Activated CD4-positive, alpha-beta T cell treated with anti-CD3 and anti-CD28 coated beads for 36 hours (primary cell): ENCODE data around the gene MRFAP1L1. TPM values are rescaled to one million over a fixed set of nuclear protein-coding genes. Genes with fewer than 3 reads are reported as not detected.

Source experiments
- ATAC-seq: fragments of 200-7000 bp; cut with Tn5 transposase; one replicate; pipeline ENCODE4 v1.10.0; 2021; ENCODE audit warnings: mild to moderate bottlenecking, moderate library complexity
- CTCF ChIA-PET: fragments of 350-600 bp; sonication (Branson Sonifier 250); formaldehyde crosslinking; loops from one replicate; lab custom pipeline; 2021; ENCODE audit warnings: antibody characterized with exemption; lab: Charles Lee
- POLR2A ChIA-PET: fragments of 350-600 bp; sonication (Branson Sonifier 250); formaldehyde crosslinking; loops from one replicate; lab custom pipeline; 2021; ENCODE audit warnings: antibody characterized with exemption, inconsistent platforms; lab: Charles Lee
- DNase-seq: peaks from one replicate; pipeline ENCODE4 v3.0.0-alpha.2; 2020
- H3K27ac Mint-ChIP-seq: one replicate; pipeline ENCODE4 v1.8.0; 2021; ENCODE audit warnings: mixed read lengths
- H3K27me3 Mint-ChIP-seq: one replicate; pipeline ENCODE4 v1.8.0; 2021; ENCODE audit warnings: mixed read lengths
- H3K36me3 Mint-ChIP-seq: one replicate; pipeline ENCODE4 v1.8.0; 2021; ENCODE audit warnings: low read depth, mixed read lengths
- H3K4me1 Mint-ChIP-seq: one replicate; pipeline ENCODE4 v1.8.0; 2021; ENCODE audit warnings: mixed read lengths
- H3K4me3 Mint-ChIP-seq: one replicate; pipeline ENCODE4 v1.8.0; 2021; ENCODE audit warnings: mild to moderate bottlenecking, moderate library complexity, mixed read lengths
- H3K9me3 Mint-ChIP-seq: one replicate; pipeline ENCODE4 v1.8.0; 2021; ENCODE audit warnings: low read depth, mixed read lengths
- intact Hi-C, 2 experiments: fragments of 100-400 bp; cut with DNase I in 1 of 2; cut with micrococcal nuclease in 1 of 2; formaldehyde crosslinking; loops; one replicate each; pipeline versions ENCODE4 v1.14.2 to v1.15.1; 2022 to 2024; cut with DNase I, micrococcal nuclease
- total RNA-seq, 2 experiments: library from RNA; stranded (reverse); gene quantifications; one replicate each; pipeline ENCODE4 v1.2.3, GENCODE V29; 2021

The MRFAP1L1 gene
- total RNA-seq, 2 experiments from 2014 or later, result 36.4 to 45.0 TPM

DNA sequence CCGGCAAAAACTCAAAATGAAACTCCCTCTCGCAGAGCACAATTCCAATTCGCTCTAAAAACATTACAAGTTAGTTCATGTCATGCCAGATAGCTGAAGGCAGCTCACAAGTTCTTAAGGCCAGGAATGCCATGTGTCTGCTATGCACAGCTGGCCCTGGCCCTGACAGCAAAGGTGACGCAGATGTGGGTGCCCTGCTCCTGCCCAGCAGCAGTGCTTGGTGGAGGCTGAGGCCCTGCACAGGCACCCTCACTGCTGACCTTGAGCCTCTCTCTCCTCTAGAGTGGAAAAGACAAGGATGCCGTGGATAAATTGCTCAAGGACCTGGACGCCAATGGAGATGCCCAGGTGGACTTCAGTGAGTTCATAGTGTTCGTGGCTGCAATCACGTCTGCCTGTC is 13.1 kb downstream of the MRFAP1L1 start:
- peak overlapping the region; percentile 99 for H3K27ac Mint-ChIP-seq
- H3K36me3 Mint-ChIP-seq, result peaks cover 20% of the 10 kb centered on the region
- ChIA-PET POLR2A (interaction anchor here (0.6 to 2.3 kb wide), 4 partner anchors 12 to 56 kb away, joined by 3 to 27 read pairs (median 6); partner anchors contain the start of gene MRFAP1), CTCF (interaction anchor here (1.0 to 3.0 kb wide), 2 partner anchors 12 to 22 kb away, joined by 3 to 18 read pairs; a partner anchor contains a TSS)
- H3K4me1 Mint-ChIP-seq, result peaks cover 73% of the 10 kb centered on the region
- no peak for DNase-seq
- ATAC-seq, result peak; percentile 71
- H3K9me3 Mint-ChIP-seq, result no peaks in the 10 kb centered on the region
- peak overlapping the region; percentile 43 for H3K4me3 Mint-ChIP-seq
- no peaks in the 10 kb centered on the region for H3K27me3 Mint-ChIP-seq
- intact Hi-C loops, result loop anchor here (1.0 to 2.0 kb wide), 2 partner anchors 13 to 22 kb away; partner anchors contain the start of gene MRFAP1L1 (in 1 of the 2)

GRCh38 chr4:6695660-6696610 is 13.7 kb downstream of the MRFAP1L1 start:
- Mint-ChIP-seq H3K4me3 (peak overlapping the region; percentile 43), H3K9me3 (no peaks in the 10 kb centered on the region), H3K4me1 (peaks cover 78% of the 10 kb centered on the region), H3K27ac (peak overlapping the region; percentile 99), H3K36me3 (peaks cover 18% of the 10 kb centered on the region), H3K27me3 (no peaks in the 10 kb centered on the region)
- CTCF ChIA-PET, result interaction anchor here (1.0 to 3.0 kb wide), 2 partner anchors 12 to 21 kb away, joined by 3 to 18 read pairs; a partner anchor contains a TSS
- peak; percentile 62 for DNase-seq
- POLR2A ChIA-PET, result interaction anchor here (0.6 to 2.3 kb wide), 4 partner anchors 13 to 55 kb away, joined by 3 to 27 read pairs (median 6); partner anchors contain the start of gene MRFAP1
- peak; percentile 74 for ATAC-seq
- intact Hi-C loops, result loop anchor here (1.0 to 2.0 kb wide), 2 partner anchors 13 to 21 kb away; partner anchors contain the start of gene MRFAP1L1 (in 1 of the 2)

DNA sequence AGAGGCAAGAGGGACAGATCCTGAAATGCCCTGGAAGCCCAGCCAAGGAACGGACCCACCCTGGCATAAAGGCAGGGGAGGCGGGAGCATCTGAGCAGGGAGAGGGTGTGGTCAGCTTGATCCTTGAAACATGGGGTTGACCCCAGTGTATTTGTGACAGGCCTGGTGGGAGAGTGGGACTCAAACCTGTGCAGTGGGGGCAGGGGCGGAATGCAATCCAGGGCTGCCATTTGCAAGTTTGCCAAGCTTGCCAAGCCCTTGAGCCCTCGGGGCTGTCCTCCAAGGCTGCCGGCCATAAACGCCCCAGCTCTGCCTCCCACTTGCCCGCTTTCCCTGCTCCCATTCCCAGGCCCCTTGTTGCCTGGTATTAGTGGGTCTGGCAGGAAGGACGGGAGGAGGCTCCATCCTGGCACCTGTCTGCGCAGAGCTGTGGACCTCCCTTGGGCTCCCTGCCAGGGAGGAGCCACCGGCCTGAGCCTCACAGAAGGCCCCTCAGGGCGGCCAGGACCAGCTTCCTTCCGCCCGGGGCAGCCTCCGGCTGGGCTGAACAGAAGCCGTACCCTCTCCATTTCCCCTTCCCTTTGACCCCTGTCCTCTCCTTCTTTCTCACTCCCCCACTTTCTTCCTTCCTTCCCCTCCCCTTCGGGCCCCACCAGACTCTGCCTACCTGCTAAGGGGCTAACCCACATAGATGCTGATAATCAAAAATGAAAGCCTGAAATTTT is 15.3 kb downstream of the MRFAP1L1 start:
- Mint-ChIP-seq H3K9me3 (no peaks in the 10 kb centered on the region), H3K27ac (peak overlapping the region; percentile 80), H3K27me3 (no peaks in the 10 kb centered on the region), H3K4me1 (peaks cover 84% of the 10 kb centered on the region), H3K36me3 (peaks cover 4% of the 10 kb centered on the region), H3K4me3 (peak overlapping the region; percentile 36)
- no peak for ATAC-seq
- CTCF ChIA-PET, result interaction anchor here (1.0 to 3.0 kb wide), 2 partner anchors 11 to 19 kb away, joined by 4 to 18 read pairs; a partner anchor contains a TSS
- POLR2A ChIA-PET, result interaction anchor here (0.8 kb wide), 1 partner anchor 21 kb away, joined by 5 read pairs; a partner anchor contains a TSS
- DNase-seq, result no peak
- intact Hi-C loops, result no loop called here

GRCh38 chr4:6693231-6694176 is 16.2 kb downstream of the MRFAP1L1 start, which contains the start of gene S100P:
Gene S100P (plus strand): TSS chr4:6693878. CDS start chr4:6693933, 55 bp downstream.
- peak within 1 kb of the TSS; percentile 80 for H3K27ac Mint-ChIP-seq
- no peak for ATAC-seq
- POLR2A ChIA-PET, result interaction anchor here (0.8 to 1.8 kb wide), 2 partner anchors 15 to 20 kb away, joined by 4 to 5 read pairs; a partner anchor contains a TSS

GRCh38 chr4:6692806-6693205 is 16.9 kb downstream of the MRFAP1L1 start:
- no peaks in the 10 kb centered on the region for H3K9me3 Mint-ChIP-seq
- H3K27me3 Mint-ChIP-seq, result no peaks in the 10 kb centered on the region
- DNase-seq (no peak), ATAC-seq (no peak)
- no peak overlapping the region for H3K4me3 Mint-ChIP-seq
- H3K36me3 Mint-ChIP-seq, result no peaks in the 10 kb centered on the region
- intact Hi-C loops, result no loop called here
- H3K4me1 Mint-ChIP-seq, result peaks cover 86% of the 10 kb centered on the region
- POLR2A ChIA-PET, result interaction anchor here (1.8 to 4.4 kb wide), 2 partner anchors 16 to 18 kb away, joined by 4 to 25 read pairs; a partner anchor contains a TSS
- H3K27ac Mint-ChIP-seq, result peak overlapping the region; percentile 44
- CTCF ChIA-PET, result interaction anchor here (0.6 to 3.7 kb wide), 5 partner anchors 9 to 221 kb away, joined by 3 to 12 read pairs (median 4); partner anchors contain the start of gene MRFAP1L1

More at GRCh38 chr4:6693231-6694176, 16.2 kb downstream of the MRFAP1L1 start, which contains the start of gene S100P:
- CTCF ChIA-PET, result interaction anchor here (0.9 to 3.7 kb wide), 5 partner anchors 8 to 220 kb away, joined by 4 to 12 read pairs (median 4); partner anchors contain the start of gene MRFAP1L1
- intact Hi-C loops, result no loop called here
- no peak for DNase-seq
- Mint-ChIP-seq H3K36me3 (peaks cover 2% of the 10 kb centered on the region), H3K9me3 (no peaks in the 10 kb centered on the region), H3K4me1 (peaks cover 85% of the 10 kb centered on the region), H3K27me3 (no peaks in the 10 kb centered on the region), H3K4me3 (peak within 1 kb of the TSS; percentile 36)

GRCh38 chr4:6692379-6692778 is 17.3 kb downstream of the MRFAP1L1 start:
- no peaks in the 10 kb centered on the region for H3K9me3 Mint-ChIP-seq
- CTCF ChIA-PET, result interaction anchor here (0.6 to 3.7 kb wide), 5 partner anchors 8 to 17 kb away, joined by 3 to 12 read pairs (median 4); partner anchors contain the start of gene MRFAP1L1
- intact Hi-C loops, result no loop called here
- no peaks in the 10 kb centered on the region for H3K27me3 Mint-ChIP-seq
- H3K27ac Mint-ChIP-seq, result peak overlapping the region; percentile 44
- DNase-seq (no peak), ATAC-seq (no peak)
- peaks cover 88% of the 10 kb centered on the region for H3K4me1 Mint-ChIP-seq
- H3K4me3 Mint-ChIP-seq, result no peak overlapping the region
- no peaks in the 10 kb centered on the region for H3K36me3 Mint-ChIP-seq
- POLR2A ChIA-PET, result interaction anchor here (1.8 to 4.4 kb wide), 2 partner anchors 17 to 18 kb away, joined by 4 to 25 read pairs; a partner anchor contains a TSS

DNA sequence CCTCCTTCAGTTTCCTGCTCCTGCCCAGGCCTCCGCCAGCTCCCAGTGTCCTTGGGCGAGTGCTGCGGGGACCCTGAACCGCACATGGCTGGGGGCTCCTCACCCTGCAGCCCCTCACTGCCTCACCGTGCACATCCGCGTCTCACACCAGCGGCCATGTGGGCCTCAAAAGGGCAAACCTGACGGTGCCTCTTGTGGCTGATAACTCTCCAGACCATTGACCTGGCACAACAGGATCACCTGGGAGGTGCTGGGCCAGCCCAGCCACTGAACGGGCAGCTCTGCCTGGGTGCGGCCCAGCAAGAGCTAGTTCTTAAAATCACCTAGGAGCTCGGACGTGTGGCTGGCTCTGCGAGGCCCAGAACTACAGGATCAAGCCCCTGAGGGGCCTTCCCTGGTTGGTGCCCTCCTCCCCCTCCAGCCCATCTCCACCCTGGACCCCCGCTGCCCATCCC is 20.1 kb downstream of the MRFAP1L1 start:
- no peak for ATAC-seq

DNA sequence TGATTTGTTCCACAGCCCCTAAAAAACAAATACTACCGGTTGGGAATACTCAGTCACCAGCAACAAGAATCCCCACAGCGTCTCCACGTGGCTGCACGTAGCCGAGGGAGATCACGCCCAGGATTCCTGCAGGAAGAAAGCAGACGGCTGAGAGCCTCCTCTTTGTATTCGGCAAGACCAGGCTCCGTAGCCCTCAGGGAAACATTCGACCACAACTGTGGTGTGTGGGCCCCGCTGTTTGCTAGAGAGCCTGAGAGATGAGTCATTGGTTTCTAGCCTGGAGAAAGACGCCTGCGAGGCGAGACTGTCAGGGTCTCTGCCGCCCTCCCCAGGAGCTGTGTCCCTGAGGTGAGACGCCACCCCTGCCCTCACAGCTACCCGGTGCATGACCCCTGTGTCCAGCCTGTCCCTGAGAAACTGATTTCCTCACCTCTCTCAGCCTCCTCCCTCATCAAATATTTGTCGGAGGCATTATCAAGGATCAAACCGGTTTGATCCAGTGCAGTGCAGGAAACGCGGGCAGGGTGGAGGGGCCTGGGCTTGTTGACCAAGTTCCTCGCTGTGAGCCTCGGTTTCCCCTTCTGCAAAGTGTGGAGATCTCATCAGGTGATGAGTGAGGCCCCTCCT is 20.7 kb downstream of the MRFAP1L1 start:
- ATAC-seq (peak; percentile 88), DNase-seq (peak; percentile 90)
- Mint-ChIP-seq H3K36me3 (peaks cover 1% of the 10 kb centered on the region), H3K27ac (peak overlapping the region; percentile 91), H3K9me3 (no peaks in the 10 kb centered on the region), H3K27me3 (no peaks in the 10 kb centered on the region), H3K4me3 (peak overlapping the region; percentile 39), H3K4me1 (peaks cover 57% of the 10 kb centered on the region)
- intact Hi-C loops, result loop anchor here (1.0 to 2.0 kb wide), 3 partner anchors 15 to 20 kb away; partner anchors contain the start of gene MRFAP1L1 (in 1 of the 2)
- POLR2A ChIA-PET, result interaction anchor here (0.6 to 4.4 kb wide), 2 partner anchors 15 to 244 kb away, joined by 3 to 25 read pairs; a partner anchor contains a TSS
- CTCF ChIA-PET, result interaction anchor here (0.6 to 2.7 kb wide), 5 partner anchors 10 to 20 kb away, joined by 3 to 26 read pairs (median 3); a partner anchor contains a TSS

More for the DNA sequence above, 20.1 kb downstream of the MRFAP1L1 start:
- intact Hi-C loops, result loop anchor here (1.0 to 2.0 kb wide), 3 partner anchors 15 to 20 kb away; partner anchors contain the start of gene MRFAP1L1 (in 1 of the 2)
- H3K27me3 Mint-ChIP-seq, result no peaks in the 10 kb centered on the region
- peak overlapping the region; percentile 91 for H3K27ac Mint-ChIP-seq
- peak overlapping the region; percentile 39 for H3K4me3 Mint-ChIP-seq
- no peaks in the 10 kb centered on the region for H3K9me3 Mint-ChIP-seq
- peaks cover 1% of the 10 kb centered on the region for H3K36me3 Mint-ChIP-seq
- ChIA-PET CTCF (interaction anchor here (0.6 to 2.7 kb wide), 5 partner anchors 9 to 28 kb away, joined by 3 to 26 read pairs (median 3); a partner anchor contains a TSS), POLR2A (interaction anchor here (0.6 to 4.4 kb wide), 2 partner anchors 15 to 244 kb away, joined by 3 to 25 read pairs; a partner anchor contains a TSS)
- DNase-seq, result no peak
- peaks cover 60% of the 10 kb centered on the region for H3K4me1 Mint-ChIP-seq
